ENCODE measurements around the gene MCRIP2. TPM values are rescaled to one million over a fixed set of nuclear protein-coding genes. Genes with fewer than 3 reads are reported as not detected.

The MCRIP2 gene
- total and polyA plus RNA-seq, 2 experiments from 2014 or later = 64.3 to 67.7 TPM

- TF ChIP-seq, protein P1, sequence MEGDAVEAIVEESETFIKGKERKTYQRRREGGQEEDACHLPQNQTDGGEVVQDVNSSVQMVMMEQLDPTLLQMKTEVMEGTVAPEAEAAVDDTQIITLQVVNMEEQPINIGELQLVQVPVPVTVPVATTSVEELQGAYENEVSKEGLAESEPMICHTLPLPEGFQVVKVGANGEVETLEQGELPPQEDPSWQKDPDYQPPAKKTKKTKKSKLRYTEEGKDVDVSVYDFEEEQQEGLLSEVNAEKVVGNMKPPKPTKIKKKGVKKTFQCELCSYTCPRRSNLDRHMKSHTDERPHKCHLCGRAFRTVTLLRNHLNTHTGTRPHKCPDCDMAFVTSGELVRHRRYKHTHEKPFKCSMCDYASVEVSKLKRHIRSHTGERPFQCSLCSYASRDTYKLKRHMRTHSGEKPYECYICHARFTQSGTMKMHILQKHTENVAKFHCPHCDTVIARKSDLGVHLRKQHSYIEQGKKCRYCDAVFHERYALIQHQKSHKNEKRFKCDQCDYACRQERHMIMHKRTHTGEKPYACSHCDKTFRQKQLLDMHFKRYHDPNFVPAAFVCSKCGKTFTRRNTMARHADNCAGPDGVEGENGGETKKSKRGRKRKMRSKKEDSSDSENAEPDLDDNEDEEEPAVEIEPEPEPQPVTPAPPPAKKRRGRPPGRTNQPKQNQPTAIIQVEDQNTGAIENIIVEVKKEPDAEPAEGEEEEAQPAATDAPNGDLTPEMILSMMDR (conservative IDR thresholded peaks at IDR 0.05; ENCODE audit: low read depth in 2 of 2) = no peak
Measured at GRCh38 chr16:692356-693108, 50.9 kb downstream of the MCRIP2 start (continued).

GRCh38 chr16:693364-693763, 51.7 kb downstream of the MCRIP2 start:
- peak overlapping the region; percentile 62; the same call in 2 of the 3 replicates for H3K4me3 Mint-ChIP-seq
- Histone ChIP-seq H2AFZ (no peak overlapping the region), H4K20me1 (replicated peaks; ENCODE audit: insufficient read depth) (no peaks in the 10 kb centered on the region; the same call in 1 of the 2 replicates), H3K9me2 (ENCODE audit: insufficient read depth) (no peaks in the 10 kb centered on the region), H3K4me2 (peak overlapping the region; percentile 85), H3K4me1 (ENCODE audit: insufficient read depth) (no peaks in the 10 kb centered on the region; the same call in 1 of the 2 replicates), H3K27ac (ENCODE audit: low read depth) (no peak overlapping the region), H3K79me2 (replicated peaks; ENCODE audit: insufficient read depth) (no peaks in the 10 kb centered on the region; the same call in 1 of the 2 replicates), H3K4me3 (peak overlapping the region; percentile 68), H3K36me3 (ENCODE audit: insufficient read depth) (no peaks in the 10 kb centered on the region), H3K27me3 (ENCODE audit: insufficient read depth) (peaks cover 64% of the 10 kb centered on the region), H3F3A (replicated peaks; ENCODE audit: low read depth) (0 out of 2 replicates have a peak, but pooled peaks cover 3% of the 10 kb centered on the region)
- H3K27me3 Mint-ChIP-seq (ENCODE audit: insufficient read depth, low read depth, poor library complexity) = peaks cover 47% of the 10 kb centered on the region
- ATAC-seq (peak; percentile 2; the same call in 2 of the 3 replicates), DNase-seq (ENCODE audit: low spot score) (no peak)
- H3K36me3 Mint-ChIP-seq (ENCODE audit: low read depth) = no peaks in the 10 kb centered on the region
- no peak overlapping the region for H3K27ac Mint-ChIP-seq
- TF ChIP-seq CREB1 (CRISPR knock-in tag; IDR thresholded peaks at IDR 0.05; ENCODE audit: low read depth) (no peak), EZH2 (IDR thresholded peaks at IDR 0.05; ENCODE audit: low read depth, unreplicated experiment) (peak; percentile 43), NANOG (IDR thresholded peaks at IDR 0.05; ENCODE audit: borderline replicate concordance) (no peak), EZH2phosphoT487 (IDR thresholded peaks at IDR 0.05; ENCODE audit: unreplicated experiment) (no peak)
- peaks cover 3% of the 10 kb centered on the region; the same call in 2 of the 3 replicates for H3K4me1 Mint-ChIP-seq
- no peaks in the 10 kb centered on the region; the same call in 1 of the 3 replicates for H3K9me3 Mint-ChIP-seq

DNA sequence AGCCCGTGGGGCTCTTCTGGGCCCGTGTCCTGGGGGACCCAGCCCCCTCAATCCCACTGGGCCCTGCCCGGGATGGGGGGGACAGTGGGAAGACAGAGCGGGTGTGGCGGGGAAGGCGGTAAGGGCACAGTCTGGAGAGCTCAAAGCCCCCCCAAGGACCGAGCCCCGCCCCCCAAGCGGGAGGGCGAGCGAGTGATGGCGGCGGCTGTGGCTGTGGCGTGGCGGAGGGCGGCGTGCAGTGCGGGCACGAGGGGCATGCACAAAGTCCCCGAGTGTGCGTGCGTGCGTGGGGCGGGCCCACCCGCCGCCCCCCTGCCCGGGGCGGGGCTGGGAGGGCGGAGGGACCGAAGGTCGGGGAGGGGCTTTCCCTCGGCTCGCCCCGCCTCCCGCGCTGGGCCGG, 52.1 kb downstream of the MCRIP2 start:
- Histone ChIP-seq H3K4me3 (peak overlapping the region; percentile 68), H4K20me1 (replicated peaks; ENCODE audit: insufficient read depth) (no peaks in the 10 kb centered on the region; the same call in 1 of the 2 replicates), H3K27me3 (ENCODE audit: insufficient read depth) (peaks cover 68% of the 10 kb centered on the region), H2AFZ (no peak overlapping the region), H3K27ac (ENCODE audit: low read depth) (no peak overlapping the region), H3K36me3 (ENCODE audit: insufficient read depth) (no peaks in the 10 kb centered on the region), H3K9me2 (ENCODE audit: insufficient read depth) (no peaks in the 10 kb centered on the region), H3K4me1 (ENCODE audit: insufficient read depth) (no peaks in the 10 kb centered on the region; the same call in 1 of the 2 replicates), H3K79me2 (replicated peaks; ENCODE audit: insufficient read depth) (no peaks in the 10 kb centered on the region; the same call in 1 of the 2 replicates), H3F3A (replicated peaks; ENCODE audit: low read depth) (0 out of 2 replicates have a peak, but pooled peaks cover 3% of the 10 kb centered on the region), H3K4me2 (peak overlapping the region; percentile 85)
- Mint-ChIP-seq H3K27ac (no peak overlapping the region), H3K36me3 (ENCODE audit: low read depth) (no peaks in the 10 kb centered on the region), H3K4me1 (peaks cover 3% of the 10 kb centered on the region; the same call in 2 of the 3 replicates), H3K9me3 (no peaks in the 10 kb centered on the region; the same call in 1 of the 3 replicates), H3K4me3 (peak overlapping the region; percentile 62; the same call in 2 of the 3 replicates), H3K27me3 (ENCODE audit: insufficient read depth, low read depth, poor library complexity) (peaks cover 51% of the 10 kb centered on the region)
- ATAC-seq (peak; percentile 1; the same call in 2 of the 3 replicates), DNase-seq (ENCODE audit: low spot score) (no peak)
- TF ChIP-seq ETS1 (IDR thresholded peaks at IDR 0.05) (no peak), EZH2 (IDR thresholded peaks at IDR 0.05; ENCODE audit: low read depth, unreplicated experiment) (peak; percentile 14)
- TF ChIP-seq, protein P2, sequence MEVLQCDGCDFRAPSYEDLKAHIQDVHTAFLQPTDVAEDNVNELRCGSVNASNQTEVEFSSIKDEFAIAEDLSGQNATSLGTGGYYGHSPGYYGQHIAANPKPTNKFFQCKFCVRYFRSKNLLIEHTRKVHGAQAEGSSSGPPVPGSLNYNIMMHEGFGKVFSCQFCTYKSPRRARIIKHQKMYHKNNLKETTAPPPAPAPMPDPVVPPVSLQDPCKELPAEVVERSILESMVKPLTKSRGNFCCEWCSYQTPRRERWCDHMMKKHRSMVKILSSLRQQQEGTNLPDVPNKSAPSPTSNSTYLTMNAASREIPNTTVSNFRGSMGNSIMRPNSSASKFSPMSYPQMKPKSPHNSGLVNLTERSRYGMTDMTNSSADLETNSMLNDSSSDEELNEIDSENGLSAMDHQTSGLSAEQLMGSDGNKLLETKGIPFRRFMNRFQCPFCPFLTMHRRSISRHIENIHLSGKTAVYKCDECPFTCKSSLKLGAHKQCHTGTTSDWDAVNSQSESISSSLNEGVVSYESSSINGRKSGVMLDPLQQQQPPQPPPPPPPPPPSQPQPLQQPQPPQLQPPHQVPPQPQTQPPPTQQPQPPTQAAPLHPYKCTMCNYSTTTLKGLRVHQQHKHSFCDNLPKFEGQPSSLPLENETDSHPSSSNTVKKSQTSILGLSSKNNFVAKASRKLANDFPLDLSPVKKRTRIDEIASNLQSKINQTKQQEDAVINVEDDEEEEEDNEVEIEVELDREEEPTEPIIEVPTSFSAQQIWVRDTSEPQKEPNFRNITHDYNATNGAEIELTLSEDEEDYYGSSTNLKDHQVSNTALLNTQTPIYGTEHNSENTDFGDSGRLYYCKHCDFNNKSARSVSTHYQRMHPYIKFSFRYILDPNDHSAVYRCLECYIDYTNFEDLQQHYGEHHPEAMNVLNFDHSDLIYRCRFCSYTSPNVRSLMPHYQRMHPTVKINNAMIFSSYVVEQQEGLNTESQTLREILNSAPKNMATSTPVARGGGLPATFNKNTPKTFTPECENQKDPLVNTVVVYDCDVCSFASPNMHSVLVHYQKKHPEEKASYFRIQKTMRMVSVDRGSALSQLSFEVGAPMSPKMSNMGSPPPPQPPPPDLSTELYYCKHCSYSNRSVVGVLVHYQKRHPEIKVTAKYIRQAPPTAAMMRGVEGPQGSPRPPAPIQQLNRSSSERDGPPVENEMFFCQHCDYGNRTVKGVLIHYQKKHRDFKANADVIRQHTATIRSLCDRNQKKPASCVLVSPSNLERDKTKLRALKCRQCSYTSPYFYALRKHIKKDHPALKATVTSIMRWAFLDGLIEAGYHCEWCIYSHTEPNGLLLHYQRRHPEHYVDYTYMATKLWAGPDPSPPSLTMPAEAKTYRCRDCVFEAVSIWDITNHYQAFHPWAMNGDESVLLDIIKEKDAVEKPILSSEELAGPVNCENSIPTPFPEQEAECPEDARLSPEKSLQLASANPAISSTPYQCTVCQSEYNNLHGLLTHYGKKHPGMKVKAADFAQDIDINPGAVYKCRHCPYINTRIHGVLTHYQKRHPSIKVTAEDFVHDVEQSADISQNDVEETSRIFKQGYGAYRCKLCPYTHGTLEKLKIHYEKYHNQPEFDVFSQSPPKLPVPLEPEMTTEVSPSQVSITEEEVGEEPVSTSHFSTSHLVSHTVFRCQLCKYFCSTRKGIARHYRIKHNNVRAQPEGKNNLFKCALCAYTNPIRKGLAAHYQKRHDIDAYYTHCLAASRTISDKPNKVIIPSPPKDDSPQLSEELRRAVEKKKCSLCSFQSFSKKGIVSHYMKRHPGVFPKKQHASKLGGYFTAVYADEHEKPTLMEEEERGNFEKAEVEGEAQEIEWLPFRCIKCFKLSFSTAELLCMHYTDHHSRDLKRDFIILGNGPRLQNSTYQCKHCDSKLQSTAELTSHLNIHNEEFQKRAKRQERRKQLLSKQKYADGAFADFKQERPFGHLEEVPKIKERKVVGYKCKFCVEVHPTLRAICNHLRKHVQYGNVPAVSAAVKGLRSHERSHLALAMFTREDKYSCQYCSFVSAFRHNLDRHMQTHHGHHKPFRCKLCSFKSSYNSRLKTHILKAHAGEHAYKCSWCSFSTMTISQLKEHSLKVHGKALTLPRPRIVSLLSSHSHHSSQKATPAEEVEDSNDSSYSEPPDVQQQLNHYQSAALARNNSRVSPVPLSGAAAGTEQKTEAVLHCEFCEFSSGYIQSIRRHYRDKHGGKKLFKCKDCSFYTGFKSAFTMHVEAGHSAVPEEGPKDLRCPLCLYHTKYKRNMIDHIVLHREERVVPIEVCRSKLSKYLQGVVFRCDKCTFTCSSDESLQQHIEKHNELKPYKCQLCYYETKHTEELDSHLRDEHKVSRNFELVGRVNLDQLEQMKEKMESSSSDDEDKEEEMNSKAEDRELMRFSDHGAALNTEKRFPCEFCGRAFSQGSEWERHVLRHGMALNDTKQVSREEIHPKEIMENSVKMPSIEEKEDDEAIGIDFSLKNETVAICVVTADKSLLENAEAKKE (CRISPR knock-in tag; IDR thresholded peaks at IDR 0.05) = no peak

Measured in GM23338 (cell line).